ENCODE measurements around the gene MALAT1.

DNA sequence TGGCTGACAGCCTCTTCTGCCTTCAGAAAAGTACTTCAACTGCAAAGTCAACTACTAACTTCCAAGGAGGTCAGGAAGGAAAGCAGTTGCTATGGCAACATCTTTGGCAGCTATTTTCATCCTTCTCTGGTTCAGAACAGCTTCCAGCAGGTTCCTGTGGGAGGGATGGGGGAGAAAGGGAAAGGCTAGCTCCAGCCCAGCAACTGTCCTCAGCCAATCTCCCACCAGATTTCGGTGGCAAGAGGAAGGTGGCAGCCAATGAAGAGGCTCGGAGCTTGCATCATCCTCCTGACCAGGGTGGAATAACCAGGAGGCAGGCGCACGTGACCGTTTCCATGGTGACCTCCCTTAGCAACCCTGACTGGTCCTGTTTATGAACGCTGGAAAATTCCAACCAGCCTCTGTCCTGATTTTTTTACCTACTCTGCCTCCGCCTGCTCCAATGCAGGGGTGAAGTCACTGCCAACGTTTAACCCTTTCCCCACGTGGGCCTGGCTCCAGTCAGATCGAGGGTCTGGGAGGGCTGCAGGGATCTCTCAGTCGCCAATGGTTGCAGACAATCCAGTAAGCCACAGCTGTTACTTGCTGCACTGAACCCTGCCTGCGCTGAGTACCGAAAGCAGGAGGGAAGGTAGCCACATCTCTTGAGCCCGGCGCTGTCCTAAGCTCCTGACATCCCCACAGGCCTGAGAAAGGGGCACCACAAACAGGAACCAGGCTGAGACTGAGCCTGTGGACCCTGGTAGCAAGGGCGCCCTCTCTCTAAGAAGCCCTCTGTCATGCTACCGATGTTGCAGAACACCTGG is 11.2 kb upstream of the MALAT1 start:
- TF ChIP-seq EZH2 (IDR thresholded peaks at IDR 0.05) (no peak), EZH2phosphoT487 (IDR thresholded peaks at IDR 0.05) (no peak)
- TF ChIP-seq, protein P1, sequence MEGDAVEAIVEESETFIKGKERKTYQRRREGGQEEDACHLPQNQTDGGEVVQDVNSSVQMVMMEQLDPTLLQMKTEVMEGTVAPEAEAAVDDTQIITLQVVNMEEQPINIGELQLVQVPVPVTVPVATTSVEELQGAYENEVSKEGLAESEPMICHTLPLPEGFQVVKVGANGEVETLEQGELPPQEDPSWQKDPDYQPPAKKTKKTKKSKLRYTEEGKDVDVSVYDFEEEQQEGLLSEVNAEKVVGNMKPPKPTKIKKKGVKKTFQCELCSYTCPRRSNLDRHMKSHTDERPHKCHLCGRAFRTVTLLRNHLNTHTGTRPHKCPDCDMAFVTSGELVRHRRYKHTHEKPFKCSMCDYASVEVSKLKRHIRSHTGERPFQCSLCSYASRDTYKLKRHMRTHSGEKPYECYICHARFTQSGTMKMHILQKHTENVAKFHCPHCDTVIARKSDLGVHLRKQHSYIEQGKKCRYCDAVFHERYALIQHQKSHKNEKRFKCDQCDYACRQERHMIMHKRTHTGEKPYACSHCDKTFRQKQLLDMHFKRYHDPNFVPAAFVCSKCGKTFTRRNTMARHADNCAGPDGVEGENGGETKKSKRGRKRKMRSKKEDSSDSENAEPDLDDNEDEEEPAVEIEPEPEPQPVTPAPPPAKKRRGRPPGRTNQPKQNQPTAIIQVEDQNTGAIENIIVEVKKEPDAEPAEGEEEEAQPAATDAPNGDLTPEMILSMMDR (IDR thresholded peaks at IDR 0.05): no peak

Data from neural progenitor cell (in vitro differentiated cells).